Neural cell (in vitro differentiated cells): ENCODE data around the gene ADIPOR2.

Source experiments
- CTCF ChIP-seq: fragments of 450-650 bp; IDR thresholded peaks from 2 replicates; pipeline ENCODE4 v1.5.1; 2014; ENCODE audit warnings: antibody characterized with exemption, mild to moderate bottlenecking, moderate library complexity; ENCODE audit not compliant: poor library complexity, severe bottlenecking
- POLR2AphosphoS5 ChIP-seq: IDR thresholded peaks from 2 replicates; pipeline ENCODE4 v1.6.1; 2012
- TAF1 ChIP-seq: IDR thresholded peaks from 2 replicates; pipeline ENCODE4 v1.6.1; 2012; ENCODE audit warnings: low read depth

GRCh38 chr12:1690578-1691122, at the start of gene ADIPOR2:
- TF ChIP-seq CTCF (no peak), POLR2AphosphoS5 (peak; percentile 70), TAF1 (peak; percentile 4)
